Muscle layer of duodenum (tissue), 2 donors: ENCODE results near the gene MGA.

Experiments
- H3K27ac ChIP-seq: one replicate; pipeline ENCODE4 v1.7.0; 2013; ENCODE audit warnings: mild to moderate bottlenecking, low read length
- H3K27me3 ChIP-seq: one replicate; pipeline ENCODE4 v1.7.0; 2013; ENCODE audit warnings: low read depth, mild to moderate bottlenecking, control low read depth, low read length
- H3K36me3 ChIP-seq, 2 donors: one replicate each; pipeline ENCODE4 v1.7.0; 2013; ENCODE audit warnings: low read length in 2 of 2, control low read depth in 1 of 2, mild to moderate bottlenecking in 1 of 2; ENCODE audit not compliant: insufficient read depth in 2 of 2, control insufficient read depth in 1 of 2
- H3K4me1 ChIP-seq, 2 donors: one replicate each; pipeline ENCODE4 v1.7.0; 2013; ENCODE audit warnings: low read length in 2 of 2, mild to moderate bottlenecking in 2 of 2, control low read depth in 1 of 2, moderate library complexity in 1 of 2; ENCODE audit not compliant: insufficient read depth in 2 of 2, control insufficient read depth in 1 of 2
- H3K4me3 ChIP-seq, 2 donors: one replicate each; pipeline ENCODE4 v1.7.0; 2013; ENCODE audit warnings: low read length in 2 of 2, low read depth in 1 of 2, mild to moderate bottlenecking in 1 of 2
- H3K9me3 ChIP-seq, 2 donors: one replicate each; pipeline ENCODE4 v1.7.0; 2013; ENCODE audit warnings: low read length in 2 of 2, control low read depth in 1 of 2, mild to moderate bottlenecking in 1 of 2; ENCODE audit not compliant: control insufficient read depth in 1 of 2
- donor health status: healthy.

Gene MGA

GRCh38 chr15:41634072-41634626, 26.1 kb upstream of the MGA start:
- no peak overlapping the region for H3K27ac ChIP-seq
- H3K4me3 ChIP-seq, result no peak overlapping the region
- no peaks in the 10 kb centered on the region for H3K9me3 ChIP-seq
- H3K4me1 ChIP-seq, result no peaks in the 10 kb centered on the region
- H3K36me3 ChIP-seq, result no peaks in the 10 kb centered on the region
- no peaks in the 10 kb centered on the region for H3K27me3 ChIP-seq

DNA sequence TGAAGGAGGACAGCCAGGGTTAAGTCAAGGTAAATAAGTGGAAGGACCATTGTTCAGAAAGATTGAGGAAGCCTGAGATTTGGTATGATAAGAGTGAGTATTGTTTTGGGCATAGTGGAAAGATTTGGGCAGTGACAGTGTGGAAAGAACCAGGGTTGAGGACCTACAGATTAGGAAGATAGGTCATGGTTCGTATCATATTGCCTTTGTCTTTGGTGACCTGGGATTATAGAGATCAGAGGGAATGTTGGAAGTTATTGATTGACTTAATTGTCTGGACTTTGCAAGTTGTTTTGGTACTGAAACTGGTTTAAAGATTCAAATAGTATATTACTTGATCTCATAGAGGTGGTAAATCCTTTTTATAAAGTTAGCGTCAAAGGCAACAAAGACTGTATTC, 23.1 kb upstream of the MGA start:
- Histone ChIP-seq H3K4me1 (no peaks in the 10 kb centered on the region), H3K27me3 (no peaks in the 10 kb centered on the region), H3K36me3 (no peaks in the 10 kb centered on the region), H3K4me3 (no peak overlapping the region), H3K27ac (no peak overlapping the region), H3K9me3 (no peaks in the 10 kb centered on the region)

DNA sequence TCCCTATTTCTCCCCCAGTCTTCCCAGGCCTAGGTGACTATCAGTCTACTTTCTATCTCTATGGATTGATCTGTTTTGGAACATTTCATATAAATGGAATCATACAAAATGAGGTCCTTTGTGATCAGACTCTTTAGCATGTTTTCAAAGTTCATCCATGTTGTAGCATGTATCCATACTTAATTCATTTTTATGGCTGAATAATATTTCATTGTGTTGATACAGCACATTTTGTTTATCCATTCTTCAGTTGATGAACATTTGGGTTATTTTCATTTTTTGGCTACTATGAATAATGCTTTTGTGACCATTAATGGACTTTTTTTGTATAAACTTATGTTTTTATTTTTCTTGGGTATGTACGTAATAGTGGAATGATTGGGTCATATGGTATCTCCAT, 19.2 kb upstream of the MGA start:
- H3K36me3 ChIP-seq, result no peaks in the 10 kb centered on the region
- H3K27me3 ChIP-seq, result no peaks in the 10 kb centered on the region
- no peaks in the 10 kb centered on the region for H3K4me1 ChIP-seq
- no peak overlapping the region for H3K27ac ChIP-seq
- H3K4me3 ChIP-seq, result no peak overlapping the region
- no peaks in the 10 kb centered on the region for H3K9me3 ChIP-seq

- Histone ChIP-seq H3K36me3 (no peaks in the 10 kb centered on the region), H3K9me3 (peaks cover 0 to 8% of the 10 kb centered on the region in 2 donors), H3K4me1 (no peaks in the 10 kb centered on the region), H3K27ac (no peak overlapping the region), H3K27me3 (no peaks in the 10 kb centered on the region), H3K4me3 (no peak overlapping the region)
Measured at GRCh38 chr15:41647262-41647661, 12.9 kb upstream of the MGA start.

GRCh38 chr15:41648097-41648496, 12.1 kb upstream of the MGA start:
- Histone ChIP-seq H3K36me3 (no peaks in the 10 kb centered on the region), H3K27me3 (no peaks in the 10 kb centered on the region), H3K9me3 (peaks cover 0 to 8% of the 10 kb centered on the region in 2 donors), H3K27ac (no peak overlapping the region), H3K4me1 (no peaks in the 10 kb centered on the region), H3K4me3 (no peak overlapping the region)

DNA sequence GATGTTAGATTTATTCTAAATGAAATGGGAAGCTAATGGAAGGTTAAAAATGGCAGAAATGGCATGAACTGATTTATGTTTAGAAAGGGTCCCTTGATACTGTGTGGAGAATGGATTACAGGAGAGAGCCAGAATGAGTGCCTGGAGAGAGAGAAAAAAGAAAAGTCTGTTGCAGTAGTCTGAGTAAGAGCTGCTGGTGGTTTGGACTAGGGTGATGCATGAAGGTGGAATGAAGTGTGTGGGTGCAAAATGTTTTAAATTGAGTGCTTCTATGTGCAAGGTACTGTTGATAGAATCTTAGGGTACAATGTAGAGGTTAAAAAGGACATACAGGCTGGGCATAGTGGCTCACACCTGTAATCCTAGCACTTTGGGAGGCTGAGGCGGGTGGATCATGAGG, 11.4 kb upstream of the MGA start:
- H3K9me3 ChIP-seq, result peaks cover 0 to 8% of the 10 kb centered on the region in 2 donors
- no peaks in the 10 kb centered on the region for H3K36me3 ChIP-seq
- no peak overlapping the region for H3K4me3 ChIP-seq
- no peaks in the 10 kb centered on the region for H3K4me1 ChIP-seq
- no peaks in the 10 kb centered on the region for H3K27me3 ChIP-seq
- no peak overlapping the region for H3K27ac ChIP-seq

- no peak overlapping the region for H3K27ac ChIP-seq
- H3K27me3 ChIP-seq, result no peaks in the 10 kb centered on the region
- H3K36me3 ChIP-seq, result no peaks in the 10 kb centered on the region
- H3K4me1 ChIP-seq, result no peaks in the 10 kb centered on the region
- no peak overlapping the region for H3K4me3 ChIP-seq
- H3K9me3 ChIP-seq, result peaks cover 0 to 8% of the 10 kb centered on the region in 2 donors
Measured at GRCh38 chr15:41650806-41651205, 9.4 kb upstream of the MGA start.

- H3K4me3 ChIP-seq, result no peak overlapping the region
- no peak overlapping the region for H3K27ac ChIP-seq
- no peaks in the 10 kb centered on the region for H3K4me1 ChIP-seq
- H3K27me3 ChIP-seq, result no peaks in the 10 kb centered on the region
- H3K9me3 ChIP-seq, result peaks cover 0 to 8% of the 10 kb centered on the region in 2 donors
- no peaks in the 10 kb centered on the region for H3K36me3 ChIP-seq
Measured at GRCh38 chr15:41651373-41651772, 8.8 kb upstream of the MGA start.

- H3K36me3 ChIP-seq, result no peaks in the 10 kb centered on the region
- no peaks in the 10 kb centered on the region for H3K4me1 ChIP-seq
- peaks cover 0 to 8% of the 10 kb centered on the region in 2 donors for H3K9me3 ChIP-seq
- H3K27ac ChIP-seq, result no peak overlapping the region
- no peaks in the 10 kb centered on the region for H3K27me3 ChIP-seq
- no peak overlapping the region for H3K4me3 ChIP-seq
Measured at GRCh38 chr15:41653760-41654159, 6.4 kb upstream of the MGA start.

DNA sequence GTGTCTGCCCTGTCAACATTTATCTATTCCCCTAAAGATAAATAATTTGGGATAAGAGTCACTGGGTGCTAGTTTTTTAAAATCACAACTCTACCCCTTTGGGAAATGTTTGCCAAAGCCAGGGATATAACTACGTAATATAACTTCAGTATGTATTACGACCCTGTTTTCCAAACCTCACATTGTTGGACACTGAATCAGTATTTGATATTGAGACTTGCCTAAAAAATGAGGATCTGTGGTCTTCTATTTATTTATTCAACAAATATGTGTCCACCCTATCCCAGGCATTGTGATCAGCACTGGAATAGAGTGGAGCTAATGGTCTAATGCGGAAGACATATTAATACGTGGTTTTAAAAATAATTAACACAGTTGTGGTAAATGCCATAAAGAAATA, 4.5 kb upstream of the MGA start:
- Histone ChIP-seq H3K27ac (no peak overlapping the region), H3K36me3 (no peaks in the 10 kb centered on the region), H3K4me1 (peaks cover under 1 to 7% of the 10 kb centered on the region in 2 donors), H3K4me3 (no peak overlapping the region), H3K9me3 (peaks cover 0 to 3% of the 10 kb centered on the region in 2 donors), H3K27me3 (no peaks in the 10 kb centered on the region)

GRCh38 chr15:41656188-41656587, 4.0 kb upstream of the MGA start:
- no peaks in the 10 kb centered on the region for H3K27me3 ChIP-seq
- H3K4me3 ChIP-seq, result no peak overlapping the region
- no peak overlapping the region for H3K27ac ChIP-seq
- H3K9me3 ChIP-seq, result no peaks in the 10 kb centered on the region
- H3K4me1 ChIP-seq, result peaks cover 5 to 12% of the 10 kb centered on the region in 2 donors
- H3K36me3 ChIP-seq, result no peaks in the 10 kb centered on the region

- H3K9me3 ChIP-seq, result no peaks in the 10 kb centered on the region
- H3K27ac ChIP-seq, result no peak overlapping the region
Measured at GRCh38 chr15:41658689-41659088, 1.5 kb upstream of the MGA start.

More at GRCh38 chr15:41658689-41659088, 1.5 kb upstream of the MGA start:
- Histone ChIP-seq H3K4me3 (no peak overlapping the region), H3K4me1 (peaks cover 12 to 20% of the 10 kb centered on the region in 2 donors), H3K27me3 (no peaks in the 10 kb centered on the region), H3K36me3 (no peaks in the 10 kb centered on the region)
